ENCODE measurements around the gene SH3PXD2A. TPM values are rescaled to one million over a fixed set of nuclear protein-coding genes. Genes with fewer than 3 reads are reported as not detected.

Gene SH3PXD2A
- 27.1 and 31.3 TPM in 2 replicates for total RNA-seq

GRCh38 chr10:103855424-103855823 is at the start of gene SH3PXD2A:
SH3PXD2A (minus strand) TSS chr10:103855576; CDS start chr10:103855266, 310 bp downstream.

Small RNAs within 50 kb of the gene (small RNA-seq; reads per million reads assigned to genes)
- gene RF00019 = not detected

Other genes starting within 250 kb of the SH3PXD2A start
- gene STN1, start 62.6 kb upstream of the SH3PXD2A start, total RNA-seq = 55.2 and 64.4 TPM in 2 replicates
- gene SLK, start 111.6 kb upstream of the SH3PXD2A start, total RNA-seq = 80.0 and 137 TPM in 2 replicates
- gene COL17A1, start 230.3 kb upstream of the SH3PXD2A start, total RNA-seq = 1,169 and 1,337 TPM in 2 replicates